ENCODE data around the gene TOX3. TPM values are rescaled to one million over a fixed set of nuclear protein-coding genes. Genes with fewer than 3 reads are reported as not detected.

The TOX3 gene
- total RNA-seq, 4 donors from 2014 or later, result 0.12 to 4.8 (median 2.0) TPM; not detected in 1

DNA sequence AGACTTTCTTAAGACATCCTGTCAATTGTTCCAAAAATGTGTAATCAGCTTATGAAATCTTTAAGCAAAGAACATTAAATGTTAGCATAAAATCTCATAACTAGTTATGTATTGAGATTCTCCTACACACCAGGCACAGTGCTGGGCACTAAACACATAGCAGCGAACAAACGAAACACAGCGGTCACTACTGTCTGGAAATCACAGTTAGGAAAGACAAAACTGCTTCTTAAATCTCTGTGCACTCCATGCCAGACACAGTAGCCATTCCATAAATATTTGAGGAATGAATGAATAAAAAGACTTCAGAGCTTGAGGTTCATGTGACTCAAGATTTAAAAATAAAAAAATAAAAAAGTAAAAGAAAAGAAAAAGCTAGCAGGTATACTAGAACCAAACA, 20.1 kb downstream of the TOX3 start:
- TF ChIP-seq, protein P1, sequence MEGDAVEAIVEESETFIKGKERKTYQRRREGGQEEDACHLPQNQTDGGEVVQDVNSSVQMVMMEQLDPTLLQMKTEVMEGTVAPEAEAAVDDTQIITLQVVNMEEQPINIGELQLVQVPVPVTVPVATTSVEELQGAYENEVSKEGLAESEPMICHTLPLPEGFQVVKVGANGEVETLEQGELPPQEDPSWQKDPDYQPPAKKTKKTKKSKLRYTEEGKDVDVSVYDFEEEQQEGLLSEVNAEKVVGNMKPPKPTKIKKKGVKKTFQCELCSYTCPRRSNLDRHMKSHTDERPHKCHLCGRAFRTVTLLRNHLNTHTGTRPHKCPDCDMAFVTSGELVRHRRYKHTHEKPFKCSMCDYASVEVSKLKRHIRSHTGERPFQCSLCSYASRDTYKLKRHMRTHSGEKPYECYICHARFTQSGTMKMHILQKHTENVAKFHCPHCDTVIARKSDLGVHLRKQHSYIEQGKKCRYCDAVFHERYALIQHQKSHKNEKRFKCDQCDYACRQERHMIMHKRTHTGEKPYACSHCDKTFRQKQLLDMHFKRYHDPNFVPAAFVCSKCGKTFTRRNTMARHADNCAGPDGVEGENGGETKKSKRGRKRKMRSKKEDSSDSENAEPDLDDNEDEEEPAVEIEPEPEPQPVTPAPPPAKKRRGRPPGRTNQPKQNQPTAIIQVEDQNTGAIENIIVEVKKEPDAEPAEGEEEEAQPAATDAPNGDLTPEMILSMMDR (IDR thresholded peaks at IDR 0.05), result no peak
- no peak for TF ChIP-seq POLR2AphosphoS5 (IDR thresholded peaks at IDR 0.05)
- no peak for TF ChIP-seq EP300 (IDR thresholded peaks at IDR 0.05)
- no peak for TF ChIP-seq POLR2A (IDR thresholded peaks at IDR 0.05)
- no peak overlapping the region for H3K4me3 ChIP-seq
- no peaks in the 10 kb centered on the region for H3K9me3 ChIP-seq
- WGBS, 2 donors (ENCODE audit: low coverage in 1 of 2), result 87 to 100% methylated on average over 3 of the region's 3 CpGs
- H3K4me1 ChIP-seq, result no peaks in the 10 kb centered on the region
- ATAC-seq, result no peak
- H3K27ac ChIP-seq, result no peak overlapping the region
- H3K36me3 ChIP-seq, result no peaks in the 10 kb centered on the region
- H3K27me3 ChIP-seq, result no peaks in the 10 kb centered on the region

DNA sequence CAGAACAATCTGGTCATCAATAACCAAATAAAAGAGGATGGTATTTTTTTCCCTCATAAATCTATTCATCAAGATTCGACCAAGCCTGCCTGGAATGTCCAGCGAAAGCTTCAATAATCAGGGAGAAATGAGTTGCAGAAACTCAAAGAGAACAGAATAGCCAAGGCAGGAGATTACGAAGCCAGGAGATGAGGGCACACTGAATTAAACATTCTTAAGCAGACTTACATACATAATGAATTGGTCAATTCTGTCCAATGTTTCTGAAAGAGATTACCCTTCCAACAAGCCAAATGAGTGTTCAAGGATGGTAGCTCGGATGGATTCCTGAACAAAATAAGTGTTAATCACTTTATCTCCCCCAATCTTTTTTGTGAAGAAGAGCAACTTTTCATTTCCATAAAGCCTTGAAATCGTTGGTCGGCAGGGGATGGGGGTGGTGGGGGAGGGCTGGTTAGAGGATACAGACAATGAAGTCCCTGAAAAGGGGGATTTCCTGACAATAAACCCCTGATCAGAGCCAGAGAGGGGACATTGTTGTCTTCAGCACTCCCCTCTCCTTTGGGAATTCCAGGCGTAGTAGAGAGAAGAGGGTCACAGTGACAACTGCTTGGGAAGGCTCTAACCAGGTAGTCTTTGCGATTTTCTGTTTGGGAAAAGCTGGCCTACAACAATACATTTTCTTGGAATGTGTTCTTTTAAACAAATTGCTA, 20.7 kb downstream of the TOX3 start:
- Histone ChIP-seq H3K27me3 (no peaks in the 10 kb centered on the region), H3K4me1 (no peaks in the 10 kb centered on the region), H3K36me3 (no peaks in the 10 kb centered on the region), H3K9me3 (no peaks in the 10 kb centered on the region), H3K27ac (no peak overlapping the region), H3K4me3 (no peak overlapping the region)
- ATAC-seq, result no peak
- TF ChIP-seq, protein P1 (IDR thresholded peaks at IDR 0.05), result no peak
- 57 to 64% methylated on average over 7 to 8 of the region's 8 CpGs for WGBS, 2 donors (ENCODE audit: low coverage in 1 of 2)

DNA sequence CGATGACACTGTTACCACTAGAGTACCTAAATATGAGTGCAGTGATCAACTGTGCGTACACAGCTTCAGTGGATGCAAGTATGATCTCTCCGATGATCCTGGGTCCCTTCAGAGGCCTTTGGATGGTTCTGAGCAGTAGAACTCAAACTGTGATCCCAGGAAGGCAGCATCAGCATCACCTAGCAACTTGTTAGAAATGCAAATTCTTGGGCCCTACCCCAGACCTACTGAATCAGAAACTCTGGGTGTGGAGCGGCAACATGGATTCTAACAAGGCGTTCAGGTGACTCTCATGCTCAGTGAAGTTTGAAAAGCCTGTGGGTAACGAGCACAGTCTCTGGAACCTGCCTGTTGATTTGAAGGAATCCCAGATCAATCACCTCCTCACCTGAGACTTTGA, 25.4 kb downstream of the TOX3 start:
- Histone ChIP-seq H3K27ac (no peak overlapping the region), H3K4me1 (no peaks in the 10 kb centered on the region), H3K27me3 (no peaks in the 10 kb centered on the region), H3K36me3 (no peaks in the 10 kb centered on the region), H3K9me3 (no peaks in the 10 kb centered on the region), H3K4me3 (no peak overlapping the region)
- 84% methylated on average over 6 of the region's 6 CpGs; no CpG with 5 or more reads in 1 of the 2 donors for WGBS, 2 donors (ENCODE audit: low coverage in 1 of 2)
- ATAC-seq, result no peak
- TF ChIP-seq POLR2AphosphoS5 (IDR thresholded peaks at IDR 0.05) (no peak), POLR2A (IDR thresholded peaks at IDR 0.05) (no peak), EP300 (IDR thresholded peaks at IDR 0.05) (no peak)
- TF ChIP-seq, protein P1 (IDR thresholded peaks at IDR 0.05), result no peak

DNA sequence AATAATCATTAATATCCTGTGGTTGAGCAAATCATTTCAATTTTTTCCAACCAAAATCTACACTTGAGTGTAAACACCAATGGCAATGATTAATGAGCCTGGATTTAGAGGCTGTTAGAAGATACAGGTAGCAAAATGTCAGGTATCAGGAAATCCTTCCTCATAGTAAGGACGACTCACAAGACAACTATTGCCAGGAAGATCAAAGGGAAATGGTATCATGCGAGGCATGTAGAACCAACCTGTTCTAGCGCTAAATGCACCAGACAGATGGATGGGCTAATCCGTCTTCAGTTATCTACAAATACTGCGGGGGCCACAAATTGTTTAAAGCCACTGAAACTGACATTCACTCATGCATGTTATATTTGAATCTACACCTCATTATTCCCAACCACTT, 28.1 kb downstream of the TOX3 start:
- no peak for TF ChIP-seq POLR2A (IDR thresholded peaks at IDR 0.05)
- TF ChIP-seq, protein P1 (IDR thresholded peaks at IDR 0.05), result no peak
- no peak for TF ChIP-seq POLR2AphosphoS5 (IDR thresholded peaks at IDR 0.05)
- TF ChIP-seq EP300 (IDR thresholded peaks at IDR 0.05), result no peak
- WGBS, 2 donors (ENCODE audit: low coverage in 1 of 2), result 54 to 71% methylated on average over 5 of the region's 5 CpGs
- no peak for ATAC-seq

DNA sequence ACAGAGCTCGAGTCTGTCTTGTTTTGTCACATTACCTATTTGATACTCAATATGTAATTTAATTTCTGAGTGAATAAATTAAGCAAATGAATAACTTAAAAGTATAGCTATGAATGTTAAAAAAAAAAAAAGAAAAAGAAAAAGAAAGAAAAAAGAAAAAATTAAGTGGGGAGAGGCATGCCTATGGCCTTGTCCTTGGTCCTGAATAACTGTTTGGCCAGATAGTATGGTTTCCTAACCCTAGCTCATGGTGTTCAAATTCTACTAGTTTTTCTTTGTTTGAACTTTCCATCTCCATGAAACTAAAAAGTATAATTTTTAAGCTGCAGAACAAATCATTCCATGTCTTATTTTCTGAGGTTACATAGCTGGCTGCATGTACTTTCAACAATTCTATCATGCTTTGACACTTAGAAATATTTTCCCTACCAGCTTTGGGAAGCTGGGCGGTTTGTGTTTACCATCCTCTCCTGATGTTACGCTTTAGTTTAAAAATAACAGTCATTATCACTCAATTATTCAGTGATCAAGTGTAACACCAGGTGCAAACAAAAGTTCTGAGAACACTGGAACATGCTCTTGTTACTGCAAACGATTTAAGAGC, 31.8 kb downstream of the TOX3 start:
- TF ChIP-seq EP300 (IDR thresholded peaks at IDR 0.05), result no peak
- TF ChIP-seq POLR2AphosphoS5 (IDR thresholded peaks at IDR 0.05), result no peak
- no peak for TF ChIP-seq POLR2A (IDR thresholded peaks at IDR 0.05)
- TF ChIP-seq, protein P1 (IDR thresholded peaks at IDR 0.05), result no peak
- H3K36me3 ChIP-seq, result no peaks in the 10 kb centered on the region
- no peak for ATAC-seq
- H3K4me3 ChIP-seq, result no peak overlapping the region
- no peak overlapping the region for H3K27ac ChIP-seq
- WGBS, 2 donors (ENCODE audit: low coverage in 1 of 2), result 41 to 70% methylated on average over 4 of the region's 4 CpGs
- no peaks in the 10 kb centered on the region for H3K9me3 ChIP-seq
- no peaks in the 10 kb centered on the region for H3K27me3 ChIP-seq
- no peaks in the 10 kb centered on the region for H3K4me1 ChIP-seq

More for the DNA sequence above, 28.1 kb downstream of the TOX3 start:
- Histone ChIP-seq H3K36me3 (no peaks in the 10 kb centered on the region), H3K27me3 (no peaks in the 10 kb centered on the region), H3K4me1 (no peaks in the 10 kb centered on the region), H3K4me3 (no peak overlapping the region), H3K27ac (no peak overlapping the region), H3K9me3 (no peaks in the 10 kb centered on the region)

Data from gastroesophageal sphincter (tissue), 4 donors.